GM19035 (cell line): Measurements from ENCODE around the gene GALNT2.

ENCODE experiments used
- ATAC-seq: cut with Tn5 transposase; IDR thresholded peaks from one replicate; pipeline ENCODE4 v1.9.1; 2021; ENCODE audit not compliant: unreplicated experiment

Gene GALNT2

GRCh38 chr1:230287674-230288315, 220.8 kb downstream of the GALNT2 start:
- ATAC-seq, result no peak

DNA sequence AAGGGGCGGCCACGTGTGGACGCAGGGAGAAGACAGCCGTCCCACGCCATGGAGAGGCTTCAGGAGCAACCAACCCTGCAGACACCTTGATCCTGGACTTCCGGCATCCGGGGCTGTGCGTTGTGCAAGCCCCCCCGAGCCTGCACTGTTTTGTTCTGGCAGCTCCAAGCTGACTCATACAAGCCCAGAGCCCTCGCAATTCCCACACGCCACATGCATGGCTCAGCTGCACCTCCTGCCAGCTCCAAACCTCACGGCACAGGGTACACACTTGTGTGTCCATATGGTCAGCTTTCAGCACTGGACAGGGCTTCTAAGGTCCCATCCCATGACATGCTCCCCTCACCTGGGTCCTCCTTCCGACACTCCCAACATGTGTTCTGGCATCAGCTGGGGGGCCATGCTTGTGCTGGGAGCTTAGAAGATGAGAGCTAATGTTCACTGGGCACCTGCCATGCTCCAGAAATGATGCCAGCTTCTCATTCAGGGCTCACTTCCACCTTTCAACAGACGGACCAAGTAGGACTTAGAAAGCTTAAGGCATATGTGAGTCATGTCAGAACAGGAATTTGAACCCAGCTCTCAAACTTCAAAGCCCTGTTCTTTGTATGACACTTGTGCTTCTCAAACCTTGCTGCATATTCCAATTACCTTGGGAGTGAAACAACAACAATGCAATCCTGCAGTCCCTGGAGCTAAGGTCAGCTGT, 221.8 kb downstream of the GALNT2 start:
- no peak for ATAC-seq

DNA sequence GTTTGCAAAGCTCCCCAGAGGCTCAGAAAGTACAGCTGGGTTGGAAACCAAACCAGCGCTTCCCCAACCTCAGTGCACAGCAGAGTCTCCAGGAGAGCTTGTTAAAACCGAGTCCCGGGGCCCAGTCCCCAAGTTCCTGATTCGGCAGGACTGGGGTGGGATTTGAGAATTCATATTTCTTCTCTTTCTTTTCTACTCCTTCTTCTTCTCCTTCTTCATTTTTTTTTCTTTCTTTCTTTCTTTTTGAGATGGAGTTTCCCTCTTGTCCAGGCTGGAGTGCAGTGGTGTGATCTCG, 222.3 kb downstream of the GALNT2 start:
- ATAC-seq, result no peak

- ATAC-seq, result no peak
Observed at GRCh38 chr1:230291731-230292620, 224.9 kb downstream of the GALNT2 start.

GRCh38 chr1:230292689-230293389, 225.8 kb downstream of the GALNT2 start:
- no peak for ATAC-seq

GRCh38 chr1:230293390-230293700, 226.3 kb downstream of the GALNT2 start:
- no peak for ATAC-seq

- ATAC-seq, result no peak
Observed at GRCh38 chr1:230295367-230295766, 228.3 kb downstream of the GALNT2 start.

DNA sequence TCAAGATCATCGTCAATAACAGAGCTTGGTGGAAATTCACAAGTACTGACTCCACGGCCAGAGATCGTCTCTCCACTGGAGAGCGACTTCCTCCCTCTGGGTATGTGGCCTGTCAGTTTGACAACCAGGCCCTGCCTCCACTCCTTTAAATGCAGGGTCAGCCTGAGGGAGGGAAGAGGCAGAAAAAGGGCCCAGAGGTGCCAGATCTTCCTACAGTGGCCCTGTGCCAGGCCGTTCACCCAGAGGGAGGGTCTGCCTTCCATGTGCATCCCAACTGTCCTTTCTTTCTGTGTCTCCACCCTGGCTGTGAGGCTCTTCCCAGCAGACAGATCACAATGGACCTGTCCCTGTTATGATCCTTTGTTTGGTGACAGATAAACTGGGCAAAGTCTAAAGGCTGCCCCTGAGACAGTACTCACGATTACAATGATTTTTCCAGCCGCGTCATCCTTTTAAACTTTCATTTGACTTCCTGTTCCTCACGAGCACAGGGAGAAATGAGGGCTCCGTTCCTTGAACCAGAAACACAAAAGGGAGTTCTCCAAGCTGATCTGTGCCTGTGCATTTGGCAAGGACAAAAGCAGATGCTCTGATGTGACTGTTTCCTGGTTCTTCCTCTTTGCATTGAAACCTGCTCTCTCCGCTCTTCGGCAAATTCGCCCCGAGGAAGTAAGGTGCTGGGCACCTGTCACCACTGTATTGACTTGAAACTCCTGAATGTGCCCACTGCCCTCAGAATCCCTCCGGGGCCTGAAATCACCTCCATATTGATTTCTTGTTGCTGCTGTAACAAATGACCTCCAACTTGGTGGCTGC, 232.4 kb downstream of the GALNT2 start:
- ATAC-seq, result no peak

DNA sequence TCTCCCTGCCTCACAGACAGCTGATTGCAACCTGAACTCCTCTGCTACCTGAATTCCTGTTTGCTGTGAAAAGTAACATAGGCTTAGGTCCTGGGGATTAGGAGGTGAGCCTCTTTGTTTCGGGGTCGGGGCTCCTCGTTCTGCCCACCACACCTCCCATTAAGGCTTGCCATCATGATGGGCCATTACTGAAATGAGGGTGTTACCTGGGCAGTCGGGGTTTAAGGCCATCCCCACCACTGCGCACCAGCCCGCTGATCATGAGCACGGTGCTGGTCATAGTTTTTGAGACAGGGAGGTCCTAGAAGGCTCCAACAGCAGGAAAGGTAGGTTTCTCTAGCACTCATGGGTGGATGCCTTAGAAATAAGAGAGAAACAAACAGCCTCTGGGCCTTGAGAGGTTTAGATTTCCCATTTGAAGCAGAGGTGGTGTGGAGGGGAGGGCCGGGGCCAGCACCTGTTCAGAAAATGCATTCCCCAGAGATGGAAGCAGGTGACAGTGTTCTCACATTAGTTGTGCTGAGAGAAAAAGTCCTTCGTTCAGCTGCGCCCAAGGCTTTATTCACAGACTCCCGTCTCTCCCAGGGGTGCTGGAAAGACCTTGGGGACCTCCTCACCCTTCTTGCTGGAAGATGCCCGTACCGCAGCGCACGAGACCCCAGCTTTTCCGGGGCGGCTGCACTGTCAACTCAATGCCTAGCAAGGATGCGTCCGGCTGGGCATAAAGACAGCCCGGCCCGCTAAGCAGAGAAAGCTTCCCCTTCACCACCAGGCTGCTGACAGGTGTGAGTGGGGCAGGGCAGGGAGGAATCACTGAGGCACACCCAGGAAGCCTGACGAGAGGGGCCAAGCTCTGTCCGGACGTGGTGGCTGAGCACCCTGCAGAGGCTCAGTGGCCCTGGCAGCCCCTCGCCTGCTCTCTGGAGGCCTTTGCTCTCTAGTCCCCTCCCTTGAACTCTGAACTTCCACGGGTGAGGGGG, 233.6 kb downstream of the GALNT2 start:
- ATAC-seq, result no peak

DNA sequence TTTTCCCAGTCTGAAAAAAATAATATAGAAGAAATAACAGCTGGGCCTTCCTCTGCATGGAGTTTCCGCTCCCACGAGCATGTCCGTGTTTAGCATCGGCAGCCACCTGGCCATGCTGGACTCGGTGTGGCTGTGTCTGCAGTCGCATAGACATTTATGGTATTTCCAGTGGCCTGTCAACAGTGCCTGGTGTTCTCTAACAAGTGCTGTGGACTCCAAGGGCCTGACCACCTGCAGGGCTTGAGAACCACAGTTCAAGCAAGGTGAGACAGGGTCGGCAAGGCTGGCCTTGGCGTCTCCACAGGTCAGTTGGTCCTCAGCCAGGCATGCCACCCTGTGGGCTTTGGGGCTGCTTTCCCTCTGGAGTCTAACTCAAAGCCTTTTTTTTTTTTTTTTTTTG, 234.3 kb downstream of the GALNT2 start:
- no peak for ATAC-seq

DNA sequence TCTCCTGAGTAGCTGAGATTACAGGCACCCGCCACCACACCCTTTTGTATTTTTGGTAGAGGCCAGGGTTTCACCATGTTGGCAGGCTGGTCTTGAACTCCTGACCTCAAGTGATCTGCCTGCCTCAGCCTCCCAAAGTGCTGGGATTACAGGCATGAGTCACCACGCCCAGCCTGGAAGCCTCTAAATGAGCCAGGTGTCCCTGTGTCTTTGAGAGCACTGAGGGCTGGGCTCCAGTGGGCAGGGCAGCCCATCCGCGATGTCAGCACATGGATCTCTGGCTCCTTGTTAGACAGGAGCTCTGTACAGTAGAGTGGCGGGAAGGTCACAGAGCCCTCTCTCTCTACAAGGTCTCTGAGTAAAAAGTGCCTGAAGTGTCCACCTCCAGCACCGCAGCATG, 234.8 kb downstream of the GALNT2 start:
- no peak for ATAC-seq

DNA sequence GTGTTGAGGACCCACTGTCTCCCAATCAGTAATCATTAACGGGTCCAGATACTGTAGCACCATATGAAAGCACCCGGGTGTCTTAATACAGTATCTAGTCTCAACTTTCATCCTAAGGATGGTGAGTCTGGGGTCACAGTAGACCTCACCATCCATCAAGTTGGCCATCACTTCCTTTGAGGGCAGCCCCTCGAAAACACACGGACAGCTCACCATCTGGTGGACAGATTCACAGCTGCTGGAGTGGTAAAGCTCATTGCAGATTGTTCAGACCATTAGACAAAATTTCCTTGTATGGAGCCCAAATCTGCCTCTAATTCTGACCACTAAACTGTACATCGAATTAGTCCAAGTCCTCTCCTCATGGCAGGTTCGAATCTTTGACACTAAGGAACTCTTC, 236.0 kb downstream of the GALNT2 start:
- no peak for ATAC-seq

DNA sequence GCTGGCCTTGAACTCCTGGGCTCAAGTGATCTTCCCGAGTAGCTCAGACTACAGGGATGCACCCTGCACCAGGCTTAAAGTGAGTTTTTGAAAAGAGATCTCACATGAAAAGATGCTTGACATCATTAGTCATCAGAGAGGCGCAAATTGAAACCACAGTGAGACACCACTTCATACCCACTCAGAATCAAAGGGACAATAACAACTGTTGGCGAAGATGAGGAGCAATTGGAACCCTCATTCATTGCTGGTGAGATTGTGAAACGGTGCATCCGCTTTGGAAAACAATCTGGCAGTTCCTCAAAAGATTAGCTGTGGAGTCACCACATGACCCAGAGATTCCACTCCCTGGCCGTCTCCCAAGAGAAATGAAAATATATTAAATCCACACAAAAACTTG, 236.8 kb downstream of the GALNT2 start:
- no peak for ATAC-seq

- peak; percentile 65 for ATAC-seq
Observed at GRCh38 chr1:230306169-230306568, 239.1 kb downstream of the GALNT2 start.

GRCh38 chr1:230307213-230307612, 240.2 kb downstream of the GALNT2 start:
- no peak for ATAC-seq

- no peak for ATAC-seq
Observed at GRCh38 chr1:230308039-230308438, 241.0 kb downstream of the GALNT2 start.

- ATAC-seq, result no peak
Observed at GRCh38 chr1:230308821-230309220, 241.8 kb downstream of the GALNT2 start.

DNA sequence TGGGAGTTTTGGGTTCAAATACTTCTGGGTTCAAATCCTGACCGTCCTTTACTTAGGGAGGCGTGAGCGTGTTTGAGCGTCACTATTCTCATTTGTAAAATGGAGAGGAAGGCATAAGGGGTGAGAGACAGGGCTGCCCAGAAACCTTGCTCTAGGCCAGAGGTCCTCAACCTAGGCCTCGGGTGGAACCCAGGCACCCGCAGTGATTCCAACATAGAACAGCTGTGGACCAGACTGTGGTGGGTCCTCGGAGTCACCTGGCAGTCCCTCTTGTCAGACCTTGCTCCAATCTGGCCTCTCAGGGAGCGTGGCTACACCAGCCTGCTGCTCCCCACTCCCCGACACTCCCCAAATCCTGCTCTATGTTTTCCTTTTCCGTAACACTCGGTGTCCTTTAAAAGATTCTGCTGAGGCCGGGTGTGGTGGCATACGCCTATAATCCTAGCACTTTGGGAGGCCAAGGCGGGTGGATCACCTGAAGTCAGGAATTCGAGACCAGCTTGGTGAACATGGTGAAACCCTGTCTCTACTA, 242.7 kb downstream of the GALNT2 start:
- no peak for ATAC-seq
